HUES48 (cell line): ENCODE measurements around the gene TIMM10.

Experiments
- H3K27ac ChIP-seq: one replicate; pipeline ENCODE4 v1.7.0; 2013; ENCODE audit warnings: low read depth, low read length, inconsistent platforms
- H3K27me3 ChIP-seq: 2 replicates; pipeline ENCODE4 v1.6.1; 2013; ENCODE audit warnings: mild to moderate bottlenecking, low read length; ENCODE audit not compliant: control insufficient read depth, insufficient read depth
- H3K36me3 ChIP-seq: 2 replicates; pipeline ENCODE4 v1.6.1; 2013; ENCODE audit warnings: low read length; ENCODE audit not compliant: control insufficient read depth, insufficient read depth
- H3K4me1 ChIP-seq: 2 replicates; pipeline ENCODE4 v1.6.1; 2013; ENCODE audit warnings: mild to moderate bottlenecking, low read length; ENCODE audit not compliant: control insufficient read depth, insufficient read depth
- H3K4me3 ChIP-seq: 2 replicates; pipeline ENCODE4 v1.5.1; 2013; ENCODE audit warnings: mild to moderate bottlenecking, low read depth, low read length
- H3K9ac ChIP-seq: 2 replicates; pipeline ENCODE4 v1.6.1; 2013; ENCODE audit warnings: mild to moderate bottlenecking, low read depth, low read length, moderate library complexity
- H3K9me3 ChIP-seq: 2 replicates; pipeline ENCODE4 v1.6.1; 2013; ENCODE audit warnings: low read length; ENCODE audit not compliant: control insufficient read depth, insufficient read depth

The TIMM10 gene

DNA sequence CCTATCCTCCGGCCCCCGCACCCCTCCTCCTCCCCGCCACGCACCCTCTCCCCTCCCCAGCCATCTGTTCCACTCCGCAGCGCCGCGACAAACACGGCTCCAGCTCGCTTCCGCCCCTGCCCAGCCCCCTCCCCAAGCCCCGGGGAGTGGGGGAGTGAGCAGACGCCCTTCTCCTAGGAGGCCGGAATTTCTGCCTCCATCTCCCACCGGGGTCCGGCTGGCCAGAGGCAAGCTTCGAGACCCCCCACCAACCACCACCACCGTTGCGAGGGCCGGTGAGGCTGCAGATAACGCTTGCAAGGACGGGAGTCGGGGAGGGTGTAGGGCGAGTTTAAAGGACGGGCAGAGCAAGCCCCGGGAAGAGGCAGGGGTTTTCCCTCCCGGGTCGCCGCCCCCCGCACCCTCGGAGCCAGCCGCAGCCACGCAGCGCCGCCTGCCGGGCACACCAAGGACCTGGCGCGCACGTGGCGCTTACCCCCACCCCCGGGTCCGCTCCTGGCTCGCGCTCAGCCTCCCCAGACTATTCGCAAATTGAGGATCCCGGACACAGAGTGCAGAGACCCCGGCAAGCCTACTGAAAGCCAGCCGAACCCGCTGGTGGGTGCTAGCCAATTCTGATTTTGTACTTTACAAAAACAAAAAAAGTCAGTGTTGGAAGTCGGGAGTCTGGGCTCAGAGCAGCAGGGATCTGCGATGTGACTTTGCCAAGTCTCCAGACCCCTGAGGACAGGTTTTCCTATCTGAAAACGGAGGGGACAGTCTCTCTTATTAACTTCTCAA, 47.6 kb downstream of the TIMM10 start:
- Histone ChIP-seq H3K27ac (no peak overlapping the region), H3K27me3 (peaks cover 41% of the 10 kb centered on the region), H3K9ac (peak overlapping the region; percentile 22; the same call in 1 of the 2 replicates), H3K9me3 (no peaks in the 10 kb centered on the region), H3K4me3 (peak overlapping the region; percentile 83), H3K4me1 (peaks cover 15% of the 10 kb centered on the region), H3K36me3 (peaks cover 28% of the 10 kb centered on the region)

GRCh38 chr11:57481915-57482781, 48.4 kb downstream of the TIMM10 start:
- Histone ChIP-seq H3K36me3 (peaks cover 21% of the 10 kb centered on the region), H3K27ac (no peak overlapping the region), H3K4me1 (peaks cover 16% of the 10 kb centered on the region), H3K9me3 (no peaks in the 10 kb centered on the region), H3K9ac (no peak overlapping the region), H3K27me3 (peaks cover 49% of the 10 kb centered on the region), H3K4me3 (peak overlapping the region; percentile 83)

- peaks cover 18% of the 10 kb centered on the region for H3K4me1 ChIP-seq
- peaks cover 57% of the 10 kb centered on the region for H3K27me3 ChIP-seq
- H3K36me3 ChIP-seq = peaks cover 21% of the 10 kb centered on the region
- H3K27ac ChIP-seq = no peak overlapping the region
- H3K9ac ChIP-seq = no peak overlapping the region
- no peaks in the 10 kb centered on the region for H3K9me3 ChIP-seq
- no peak overlapping the region for H3K4me3 ChIP-seq
Measured at GRCh38 chr11:57481315-57481714, 49.2 kb downstream of the TIMM10 start.

GRCh38 chr11:57480409-57481137, 50.0 kb downstream of the TIMM10 start:
- Histone ChIP-seq H3K4me1 (peaks cover 23% of the 10 kb centered on the region), H3K9me3 (no peaks in the 10 kb centered on the region), H3K27ac (no peak overlapping the region), H3K36me3 (peaks cover 15% of the 10 kb centered on the region), H3K27me3 (peaks cover 65% of the 10 kb centered on the region), H3K9ac (no peak overlapping the region), H3K4me3 (no peak overlapping the region)

DNA sequence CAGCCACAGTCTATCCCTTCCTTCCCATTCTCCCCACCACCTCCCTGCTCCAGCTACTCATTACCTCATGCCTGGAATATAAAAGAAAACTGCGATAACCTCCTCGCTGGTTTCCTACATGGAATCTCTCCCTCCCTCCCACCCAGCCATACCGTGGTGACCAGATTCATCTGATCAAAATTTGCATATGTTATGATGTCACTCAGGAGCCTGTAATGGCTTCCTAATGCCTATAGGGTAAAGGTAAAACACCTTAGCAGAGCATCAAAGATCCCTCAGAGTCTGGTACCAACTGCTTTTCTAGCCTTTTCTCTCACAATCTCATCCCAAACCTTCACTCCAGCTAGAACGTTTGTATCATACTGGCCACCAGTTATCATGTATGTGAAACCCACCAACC, 50.6 kb downstream of the TIMM10 start:
- peaks cover 9% of the 10 kb centered on the region for H3K36me3 ChIP-seq
- no peaks in the 10 kb centered on the region for H3K9me3 ChIP-seq
- H3K4me3 ChIP-seq = no peak overlapping the region
- peaks cover 71% of the 10 kb centered on the region for H3K27me3 ChIP-seq
- H3K27ac ChIP-seq = no peak overlapping the region
- H3K4me1 ChIP-seq = peaks cover 29% of the 10 kb centered on the region
- no peak overlapping the region for H3K9ac ChIP-seq

GRCh38 chr11:57479021-57479663, 51.4 kb downstream of the TIMM10 start:
- Histone ChIP-seq H3K27me3 (peaks cover 76% of the 10 kb centered on the region), H3K9ac (no peak overlapping the region), H3K4me3 (no peak overlapping the region), H3K4me1 (peaks cover 37% of the 10 kb centered on the region), H3K27ac (no peak overlapping the region), H3K36me3 (peaks cover 3% of the 10 kb centered on the region; the same call in 1 of the 2 replicates), H3K9me3 (no peaks in the 10 kb centered on the region)
